ENCODE results near the gene EED. TPM values are rescaled to one million over a fixed set of nuclear protein-coding genes. Genes with fewer than 3 reads are reported as not detected.
A peak's percentile ranks its signal among the peaks of the same experiment; 100 is the strongest.
"Not testable (repeated sequence)": the region's sequence is repeated elsewhere in the genome, so short reads cannot be mapped to it uniquely, and the experiment has no call there.

The EED gene
- total RNA-seq, 1 experiment from 2014 or later: 10.3 TPM

DNA sequence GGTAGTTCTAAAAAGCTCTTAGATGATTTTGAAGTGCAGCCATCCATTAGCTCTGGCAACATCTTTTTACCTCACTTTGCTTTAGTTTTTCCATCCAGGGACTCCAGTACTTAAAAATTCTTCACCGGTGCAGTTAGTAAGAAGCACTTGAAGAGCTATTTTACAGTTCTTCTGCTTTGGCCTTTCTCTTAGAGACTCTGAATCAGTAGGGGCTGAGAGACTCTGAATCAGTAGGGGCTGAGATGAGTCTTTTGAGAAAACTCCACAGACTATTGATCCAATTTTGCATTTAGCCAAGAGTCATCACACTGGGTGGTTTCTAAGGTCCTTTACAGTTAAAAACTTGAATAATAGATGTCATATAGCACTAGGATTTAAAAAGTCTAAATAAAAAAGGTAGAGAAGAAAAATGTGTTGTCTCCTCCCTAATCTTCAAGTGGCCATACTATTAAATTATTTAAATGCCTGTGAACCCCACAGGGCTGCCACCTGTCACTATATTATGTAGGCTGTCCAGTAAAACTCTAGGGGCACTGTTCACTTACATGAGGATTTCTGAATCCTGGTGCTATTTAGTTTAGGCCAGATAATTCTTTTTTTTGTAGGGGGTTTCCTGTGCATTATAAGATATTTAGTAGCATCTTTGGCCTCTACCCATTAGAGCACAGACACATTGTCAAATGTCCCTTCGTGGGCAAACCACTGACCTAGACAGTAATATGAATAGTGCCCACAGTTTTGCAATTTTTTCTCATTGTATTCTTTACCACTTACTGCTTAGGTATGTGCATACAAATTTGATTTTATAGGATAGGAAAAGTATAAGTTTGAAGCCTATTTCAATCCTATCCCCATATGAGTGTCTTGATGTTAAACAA is 31.2 kb downstream of the EED start:
- in situ Hi-C loops (cut with HindIII; ENCODE audit: low pct_unique_long_range_greater_than_20kb, low sequenced_read_pairs): no loop called here
- DNase-seq (ENCODE audit: low read depth): no peak

GRCh38 chr11:86277741-86278140 is 33.2 kb downstream of the EED start:
- in situ Hi-C loops (cut with HindIII; ENCODE audit: low pct_unique_long_range_greater_than_20kb, low sequenced_read_pairs): no loop called here
- no peak for DNase-seq (ENCODE audit: low read depth)

DNA sequence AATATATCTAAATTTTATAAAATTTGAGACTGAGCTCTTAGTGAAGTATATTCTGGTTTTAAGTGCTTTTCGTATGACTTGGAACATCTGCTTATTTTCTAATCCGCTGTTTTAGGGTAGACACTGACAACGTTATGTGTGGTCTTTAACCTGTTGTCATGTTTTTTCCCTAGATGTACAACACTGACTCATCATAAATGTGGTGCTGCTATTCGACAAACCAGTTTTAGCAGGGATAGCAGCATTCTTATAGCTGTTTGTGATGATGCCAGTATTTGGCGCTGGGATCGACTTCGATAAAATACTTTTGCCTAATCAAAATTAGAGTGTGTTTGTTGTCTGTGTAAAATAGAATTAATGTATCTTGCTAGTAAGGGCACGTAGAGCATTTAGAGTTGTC is 33.7 kb downstream of the EED start:
- in situ Hi-C loops (cut with HindIII; ENCODE audit: low pct_unique_long_range_greater_than_20kb, low sequenced_read_pairs): no loop called here

GRCh38 chr11:86279747-86280146 is 35.2 kb downstream of the EED start:
- in situ Hi-C loops (cut with HindIII; ENCODE audit: low pct_unique_long_range_greater_than_20kb, low sequenced_read_pairs): no loop called here
- DNase-seq (ENCODE audit: low read depth): no peak

More for the DNA sequence above, 33.7 kb downstream of the EED start:
- DNase-seq (ENCODE audit: low read depth): no peak

DNA sequence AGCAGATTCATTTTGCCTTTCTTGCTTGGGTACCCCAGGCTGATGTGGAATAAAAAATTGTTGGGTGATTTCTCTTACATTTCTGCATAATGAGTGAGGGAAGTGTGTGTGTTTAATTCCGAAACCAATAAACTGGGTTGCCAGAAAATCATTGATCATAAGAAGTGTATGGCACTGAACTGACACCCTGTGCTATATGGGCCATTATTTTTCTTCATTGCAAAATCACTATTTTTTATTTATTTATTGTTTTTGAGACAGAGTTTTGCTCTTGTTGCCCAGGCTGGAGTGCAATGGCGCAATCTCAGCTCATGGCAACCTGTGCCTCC is 42.9 kb downstream of the EED start:
- no peak for DNase-seq (ENCODE audit: low read depth)
- in situ Hi-C loops (cut with HindIII; ENCODE audit: low pct_unique_long_range_greater_than_20kb, low sequenced_read_pairs): no loop called here

- in situ Hi-C loops (cut with HindIII; ENCODE audit: low pct_unique_long_range_greater_than_20kb, low sequenced_read_pairs): no loop called here
Measured at GRCh38 chr11:86288776-86289507, 44.4 kb downstream of the EED start.

DNA sequence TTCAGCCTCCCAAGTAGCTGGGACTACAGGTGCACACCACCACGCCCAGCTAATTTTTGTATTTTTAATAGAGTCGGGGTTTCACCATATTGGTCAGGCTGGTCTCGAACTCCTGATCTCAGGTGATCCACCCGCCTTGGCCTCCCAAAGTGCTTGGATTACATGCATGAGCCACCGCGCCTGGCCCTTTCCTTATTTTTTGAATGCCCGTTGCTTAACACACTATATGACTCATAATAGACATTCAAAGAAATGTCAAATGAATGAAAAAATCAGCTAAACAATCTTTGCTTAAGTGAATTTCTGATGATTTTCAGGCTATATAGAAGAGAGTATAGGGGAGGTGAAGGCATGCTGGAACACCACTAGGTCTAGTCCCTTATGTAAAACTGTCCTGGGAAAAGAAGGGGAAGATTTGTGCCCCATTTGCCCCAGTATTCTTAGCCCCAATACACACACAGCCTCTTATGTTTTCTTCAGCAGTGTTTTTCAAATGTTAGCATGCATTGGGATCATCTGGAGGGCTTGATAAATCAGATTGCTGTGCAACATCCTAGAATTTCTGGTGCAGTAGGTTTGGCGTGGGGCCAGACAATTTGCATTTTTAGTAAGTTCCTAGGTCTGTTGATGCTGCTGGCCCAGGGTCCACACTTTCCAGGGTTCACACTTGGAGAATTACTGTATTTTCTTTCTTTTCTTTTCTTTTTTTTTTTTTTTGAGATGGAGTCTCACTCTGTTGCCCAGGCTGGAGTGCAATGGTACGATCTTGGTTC is 45.1 kb downstream of the EED start:
- DNase-seq (ENCODE audit: low read depth); in situ Hi-C loops (cut with HindIII; ENCODE audit: low pct_unique_long_range_greater_than_20kb, low sequenced_read_pairs): not testable (repeated sequence)

More at GRCh38 chr11:86288776-86289507, 44.4 kb downstream of the EED start:
- no peak for DNase-seq (ENCODE audit: low read depth)

DNA sequence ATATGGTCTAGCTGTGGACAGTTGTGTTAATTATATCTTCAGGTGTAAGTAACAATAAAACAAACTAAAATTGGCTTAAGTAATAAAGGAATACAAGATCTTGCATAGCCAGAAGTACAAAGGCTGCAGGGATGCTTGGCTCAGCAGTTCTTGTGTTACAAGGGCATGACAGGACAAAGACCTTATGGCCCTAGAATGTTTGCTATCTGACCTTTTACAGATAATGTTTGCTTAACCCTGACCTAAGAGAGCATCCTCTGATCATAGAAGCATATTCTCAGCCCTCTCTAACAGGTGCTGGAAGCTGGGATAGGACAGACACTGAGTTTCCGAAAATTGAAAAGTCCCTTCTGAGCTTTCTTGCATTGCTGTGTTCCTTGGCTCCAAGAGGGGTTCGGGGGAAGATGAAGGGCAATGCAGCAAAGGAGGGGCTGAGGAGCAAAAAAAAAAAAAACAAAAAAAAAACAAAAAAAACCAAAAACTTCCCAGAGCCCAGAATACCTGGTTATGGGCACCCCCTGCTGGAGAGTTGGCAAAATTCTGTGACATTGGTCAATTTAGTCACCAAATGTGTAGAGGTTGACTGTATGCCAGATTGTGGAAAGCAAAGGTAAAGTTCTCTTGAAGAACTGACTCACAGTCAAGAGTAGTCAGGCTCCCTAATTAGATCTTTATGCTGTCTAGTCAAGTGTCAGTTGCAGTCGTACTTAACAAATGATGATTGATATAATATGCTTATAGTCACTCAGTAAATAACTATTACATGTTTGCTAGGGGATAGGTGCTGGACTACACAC is 47.1 kb downstream of the EED start:
- in situ Hi-C loops (cut with HindIII; ENCODE audit: low pct_unique_long_range_greater_than_20kb, low sequenced_read_pairs): no loop called here
- DNase-seq (ENCODE audit: low read depth): peak; percentile 41

DNA sequence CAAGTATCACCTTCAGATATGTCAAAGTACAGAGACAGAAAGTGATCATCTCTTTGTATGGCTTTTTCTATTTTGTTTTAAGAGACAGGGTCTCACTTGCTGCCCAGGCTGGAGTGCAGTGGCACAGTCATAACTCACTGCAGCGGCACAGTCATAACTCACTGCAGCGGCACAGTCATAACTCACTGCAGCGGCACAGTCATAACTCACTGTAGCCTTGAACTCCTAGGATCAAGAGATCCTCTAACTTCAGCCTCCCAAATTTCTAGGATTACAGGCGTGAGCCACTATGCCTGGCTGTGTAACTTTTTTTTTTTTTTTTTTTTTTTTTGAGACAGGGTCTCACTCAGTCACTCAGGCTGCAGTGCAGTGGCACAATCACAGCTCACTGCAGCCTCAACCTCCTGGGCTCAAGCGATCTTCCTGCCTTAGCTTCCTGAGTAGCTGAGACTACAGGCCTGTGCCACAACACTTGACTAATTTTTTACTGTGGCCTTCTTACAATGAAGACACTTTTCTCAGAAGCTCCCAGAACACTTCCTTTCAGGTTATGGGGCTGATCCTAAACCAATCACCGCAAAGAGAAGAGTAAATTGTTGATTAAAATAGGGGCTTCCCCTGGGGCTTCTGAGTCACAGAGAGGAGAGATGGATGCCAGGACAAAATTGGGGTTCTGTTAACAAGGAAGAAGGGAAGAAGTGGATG is 48.5 kb downstream of the EED start:
- DNase-seq (ENCODE audit: low read depth): no peak
- in situ Hi-C loops (cut with HindIII; ENCODE audit: low pct_unique_long_range_greater_than_20kb, low sequenced_read_pairs): no loop called here

DNA sequence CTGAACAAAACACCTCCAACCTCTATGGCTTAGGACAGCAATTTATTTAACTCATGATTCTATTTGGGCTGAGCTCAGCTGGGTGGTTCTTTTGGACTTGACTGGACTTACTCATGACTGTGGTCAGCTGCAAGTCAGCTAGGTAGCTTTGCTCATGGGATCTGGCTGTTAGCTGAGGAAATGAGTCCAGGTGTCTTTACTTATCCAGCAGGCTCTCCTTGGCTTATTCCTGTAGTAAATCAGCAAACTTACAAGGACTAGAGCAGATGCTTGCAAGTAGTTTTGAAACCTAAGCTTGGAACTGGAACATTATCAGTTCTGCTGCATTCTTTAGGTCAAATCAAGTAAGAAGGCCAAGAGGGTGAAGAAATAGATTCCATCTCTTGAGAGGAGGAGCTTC is 49.5 kb downstream of the EED start:
- DNase-seq (ENCODE audit: low read depth): no peak
- in situ Hi-C loops (cut with HindIII; ENCODE audit: low pct_unique_long_range_greater_than_20kb, low sequenced_read_pairs): no loop called here

- in situ Hi-C loops (cut with HindIII; ENCODE audit: low pct_unique_long_range_greater_than_20kb, low sequenced_read_pairs): no loop called here
- no peak for DNase-seq (ENCODE audit: low read depth)
Measured at GRCh38 chr11:86301742-86302091, 57.2 kb downstream of the EED start.

DNA sequence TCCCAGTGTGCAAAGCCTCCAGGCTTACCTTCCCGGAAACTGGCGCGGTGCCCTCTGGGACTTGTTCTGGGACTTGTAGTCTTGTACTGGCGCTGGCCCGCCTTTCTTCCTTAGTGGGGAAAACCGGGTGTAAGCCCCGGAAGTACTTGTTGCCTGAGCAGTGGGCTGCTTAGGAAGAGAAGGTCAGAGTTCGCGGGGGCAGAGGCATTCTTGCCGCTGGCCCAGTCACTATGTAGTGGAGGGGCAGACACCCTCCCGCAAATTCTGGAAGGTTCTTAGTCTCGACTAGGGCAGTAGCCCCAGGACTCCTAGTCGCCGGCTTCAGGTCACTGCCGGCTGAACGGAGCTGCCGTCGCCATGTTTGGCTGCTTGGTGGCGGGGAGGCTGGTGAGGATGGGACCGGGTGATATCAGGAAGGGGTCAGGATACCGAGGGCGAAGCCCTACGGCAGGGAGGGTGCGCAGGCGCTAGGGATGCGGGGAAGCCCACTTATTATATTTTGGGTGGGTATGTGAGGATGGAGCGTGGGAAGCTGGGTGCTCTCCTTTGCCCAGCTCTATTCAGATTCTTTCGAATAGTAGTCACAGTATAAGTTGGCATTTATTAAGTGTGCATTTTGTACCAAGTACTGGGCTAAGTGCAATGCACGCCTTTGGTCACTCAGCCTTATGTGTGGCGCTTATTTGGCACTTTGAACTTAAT is 57.7 kb downstream of the EED start, which contains the start of gene HIKESHI:
TSS of gene HIKESHI (plus strand) at position 149 of the 702 bp plus-strand sequence. CDS start at position 358, 209 bp downstream.
- peak; percentile 88 for DNase-seq (ENCODE audit: low read depth)
- in situ Hi-C loops (cut with HindIII; ENCODE audit: low pct_unique_long_range_greater_than_20kb, low sequenced_read_pairs): no loop called here

- in situ Hi-C loops (cut with HindIII; ENCODE audit: low pct_unique_long_range_greater_than_20kb, low sequenced_read_pairs): no loop called here
- no peak for DNase-seq (ENCODE audit: low read depth)
Measured at GRCh38 chr11:86303257-86303656, 58.7 kb downstream of the EED start.

DNA sequence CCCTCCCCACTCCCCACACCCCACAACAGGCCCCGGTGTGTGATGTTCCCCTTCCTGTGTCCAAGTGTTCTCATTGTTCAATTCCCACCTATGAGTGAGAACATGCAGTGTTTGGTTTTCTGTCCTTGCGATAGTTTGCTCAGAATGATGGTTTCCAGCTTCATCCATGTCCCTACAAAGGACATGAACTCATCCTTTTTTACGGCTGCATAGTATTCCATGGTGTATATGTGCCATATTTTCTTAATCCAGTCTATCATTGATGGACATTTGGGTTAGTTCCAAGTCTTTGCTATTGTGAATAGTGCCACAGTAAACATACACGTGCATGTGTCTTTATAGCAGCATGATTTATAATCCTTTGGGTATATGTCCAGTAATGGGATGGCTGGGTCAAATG is 64.2 kb downstream of the EED start:
- in situ Hi-C loops (cut with HindIII; ENCODE audit: low pct_unique_long_range_greater_than_20kb, low sequenced_read_pairs): not testable (repeated sequence)

GRCh38 chr11:86313793-86314192 is 69.2 kb downstream of the EED start:
- in situ Hi-C loops (cut with HindIII; ENCODE audit: low pct_unique_long_range_greater_than_20kb, low sequenced_read_pairs): no loop called here
- no peak for DNase-seq (ENCODE audit: low read depth)

More for the DNA sequence above, 64.2 kb downstream of the EED start:
- not testable (repeated sequence) for DNase-seq (ENCODE audit: low read depth)

GRCh38 chr11:86314636-86315035 is 70.1 kb downstream of the EED start:
- DNase-seq (ENCODE audit: low read depth): no peak
- in situ Hi-C loops (cut with HindIII; ENCODE audit: low pct_unique_long_range_greater_than_20kb, low sequenced_read_pairs): no loop called here
